GM13977 (cell line): ENCODE measurements around the gene UCP1.

Experiments used
- DNase-seq: peaks from one replicate; pipeline ENCODE4 v3.0.0; 2012; ENCODE audit warnings: low spot score
- in situ Hi-C: fragments of 300-500 bp; cut with MboI; formaldehyde crosslinking; loops from one replicate; pipeline ENCODE4 v1.12.0; 2022; ENCODE audit warnings: low sequenced_read_pairs, low pct_unique_long_range_greater_than_20kb, mixed read lengths, inconsistent platforms; ENCODE audit not compliant: unreplicated experiment
- TF ChIP-seq, protein P1 (sequence below): IDR thresholded peaks from 2 replicates; pipeline ENCODE4 v1.5.1; 2012; ENCODE audit warnings: mild to moderate bottlenecking, control low read depth; ENCODE audit not compliant: insufficient read depth; ENCODE audit errors: extremely low read depth, missing control alignments

UCP1 gene, protein sequence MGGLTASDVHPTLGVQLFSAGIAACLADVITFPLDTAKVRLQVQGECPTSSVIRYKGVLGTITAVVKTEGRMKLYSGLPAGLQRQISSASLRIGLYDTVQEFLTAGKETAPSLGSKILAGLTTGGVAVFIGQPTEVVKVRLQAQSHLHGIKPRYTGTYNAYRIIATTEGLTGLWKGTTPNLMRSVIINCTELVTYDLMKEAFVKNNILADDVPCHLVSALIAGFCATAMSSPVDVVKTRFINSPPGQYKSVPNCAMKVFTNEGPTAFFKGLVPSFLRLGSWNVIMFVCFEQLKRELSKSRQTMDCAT

DNA sequence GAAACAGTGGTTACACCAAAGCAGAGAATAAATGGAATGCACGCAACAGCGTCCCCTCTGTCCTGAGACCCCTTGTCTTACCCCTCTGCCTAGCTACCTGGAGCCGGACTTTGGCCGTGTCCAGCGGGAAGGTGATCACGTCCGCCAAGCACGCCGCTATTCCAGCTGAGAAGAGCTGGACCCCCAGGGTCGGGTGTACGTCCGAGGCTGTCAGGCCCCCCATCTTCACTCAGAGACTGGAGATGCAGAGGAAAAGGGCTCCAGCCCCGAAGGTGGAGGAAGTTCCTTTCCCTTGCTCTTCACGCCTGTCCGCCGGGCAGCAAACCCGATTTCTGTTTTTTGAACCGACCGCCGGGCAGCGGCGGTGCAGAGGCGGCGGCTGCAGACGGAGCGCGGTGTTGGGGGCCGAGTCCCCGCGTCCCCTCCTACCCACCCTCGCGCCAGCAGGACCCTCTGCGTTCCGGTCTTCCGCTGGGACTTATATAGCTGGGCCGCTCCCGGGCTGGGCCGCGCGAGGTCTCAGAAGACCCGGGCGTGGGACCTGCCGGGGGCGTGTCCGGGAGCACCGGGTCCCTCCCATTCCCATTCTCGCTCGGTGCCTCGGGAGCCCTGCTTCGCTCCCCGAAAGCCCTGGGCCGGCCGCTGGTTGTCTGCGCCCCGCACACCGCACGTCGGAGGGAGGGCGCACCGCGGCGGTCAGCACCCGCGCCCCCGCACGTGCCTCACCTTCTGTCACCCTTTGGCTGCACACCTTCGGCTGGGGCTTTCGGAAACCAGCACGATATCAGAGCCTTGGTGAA lies at the start of gene UCP1:
Gene UCP1 (minus strand): TSS at position 455 of the 800 bp plus-strand sequence. CDS start 232 bp downstream, at position 223.
- in situ Hi-C loops, result no loop called here
- TF ChIP-seq, protein P1, sequence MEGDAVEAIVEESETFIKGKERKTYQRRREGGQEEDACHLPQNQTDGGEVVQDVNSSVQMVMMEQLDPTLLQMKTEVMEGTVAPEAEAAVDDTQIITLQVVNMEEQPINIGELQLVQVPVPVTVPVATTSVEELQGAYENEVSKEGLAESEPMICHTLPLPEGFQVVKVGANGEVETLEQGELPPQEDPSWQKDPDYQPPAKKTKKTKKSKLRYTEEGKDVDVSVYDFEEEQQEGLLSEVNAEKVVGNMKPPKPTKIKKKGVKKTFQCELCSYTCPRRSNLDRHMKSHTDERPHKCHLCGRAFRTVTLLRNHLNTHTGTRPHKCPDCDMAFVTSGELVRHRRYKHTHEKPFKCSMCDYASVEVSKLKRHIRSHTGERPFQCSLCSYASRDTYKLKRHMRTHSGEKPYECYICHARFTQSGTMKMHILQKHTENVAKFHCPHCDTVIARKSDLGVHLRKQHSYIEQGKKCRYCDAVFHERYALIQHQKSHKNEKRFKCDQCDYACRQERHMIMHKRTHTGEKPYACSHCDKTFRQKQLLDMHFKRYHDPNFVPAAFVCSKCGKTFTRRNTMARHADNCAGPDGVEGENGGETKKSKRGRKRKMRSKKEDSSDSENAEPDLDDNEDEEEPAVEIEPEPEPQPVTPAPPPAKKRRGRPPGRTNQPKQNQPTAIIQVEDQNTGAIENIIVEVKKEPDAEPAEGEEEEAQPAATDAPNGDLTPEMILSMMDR, result no peak
- no peak for DNase-seq

DNA sequence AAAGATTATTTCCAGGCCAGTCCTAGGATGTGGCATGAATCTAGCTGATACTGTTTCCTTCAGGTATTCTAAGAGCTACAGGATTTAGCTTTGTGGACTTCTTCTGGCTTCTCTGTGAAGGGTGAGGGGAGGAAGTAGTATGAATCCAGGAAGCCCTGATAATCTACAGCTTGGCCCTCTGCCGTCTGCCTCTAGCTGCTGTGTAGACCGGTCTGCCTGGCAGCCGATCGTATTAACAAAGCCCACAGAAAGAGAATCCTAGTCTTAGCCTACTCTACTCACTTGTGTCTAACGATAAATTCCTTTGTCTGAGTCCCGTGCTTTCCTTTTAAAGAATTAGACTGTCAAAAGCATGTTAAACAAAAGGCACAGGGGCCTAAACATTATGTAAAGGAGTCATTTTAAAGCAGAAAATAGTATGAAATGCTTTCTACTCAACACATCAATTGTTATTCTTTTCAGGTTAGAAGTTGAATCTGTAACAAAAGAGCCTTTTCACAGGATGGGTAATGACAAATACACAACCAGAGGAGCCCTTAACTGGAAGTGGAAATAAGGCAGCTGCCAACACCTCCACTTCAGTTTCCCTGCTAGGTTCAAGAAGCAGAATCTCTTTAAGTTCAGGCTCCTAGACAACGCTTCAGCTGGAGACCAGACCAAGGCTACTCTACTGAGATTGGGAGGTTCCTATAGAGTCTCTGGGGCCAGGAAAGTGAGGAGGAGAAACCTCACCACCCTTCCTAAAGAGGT lies 48.9 kb upstream of the UCP1 start:
- DNase-seq, result no peak
- TF ChIP-seq, protein P1, result no peak
- in situ Hi-C loops, result loop anchor here (25.0 kb wide), 2 partner anchors 220 to 255 kb away; partner anchors contain the start of gene SCOC

DNA sequence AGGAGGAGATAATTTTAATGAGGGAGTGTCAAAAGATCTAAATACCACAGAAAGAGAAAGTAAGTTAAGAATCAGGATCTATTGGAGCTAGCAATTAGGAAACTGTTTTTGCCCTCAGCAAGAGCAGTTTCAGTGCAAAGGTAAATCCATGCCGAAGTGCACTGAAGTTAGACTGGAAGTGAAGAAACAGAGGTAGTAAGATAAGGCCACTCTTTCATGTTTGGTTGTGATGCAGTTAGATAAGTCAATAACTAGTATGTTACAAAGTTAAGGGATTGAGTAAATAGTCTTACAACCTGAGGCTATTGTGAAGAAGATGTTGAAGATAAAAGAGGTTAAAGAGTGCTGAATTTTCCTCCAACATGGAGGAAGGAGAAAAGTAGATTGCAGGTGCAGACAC lies 46.7 kb upstream of the UCP1 start:
- DNase-seq, result no peak
- TF ChIP-seq, protein P1, result no peak
- in situ Hi-C loops, result loop anchor here (25.0 kb wide), 2 partner anchors 222 to 253 kb away; partner anchors contain the start of gene SCOC

DNA sequence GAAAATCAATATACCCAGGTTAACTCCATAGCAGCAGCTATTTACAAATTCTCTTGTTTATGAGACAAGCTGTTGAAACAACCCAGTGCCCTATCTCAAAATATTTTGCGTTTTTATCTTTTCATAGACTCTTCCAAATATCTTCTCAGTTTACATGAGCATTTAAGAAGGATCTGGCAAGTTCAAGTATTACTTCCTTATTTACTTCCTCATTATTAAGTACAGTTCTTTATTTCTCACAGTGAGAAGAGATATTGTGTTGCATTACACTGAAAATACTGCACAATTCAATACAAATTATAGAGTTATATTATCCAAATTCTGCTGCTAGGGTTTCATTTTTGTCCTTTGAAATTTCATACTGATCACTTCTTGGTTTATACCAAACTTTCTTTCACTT lies 43.6 kb upstream of the UCP1 start:
- in situ Hi-C loops, result loop anchor here (25.0 kb wide), 2 partner anchors 225 to 250 kb away; partner anchors contain the start of gene SCOC

DNA sequence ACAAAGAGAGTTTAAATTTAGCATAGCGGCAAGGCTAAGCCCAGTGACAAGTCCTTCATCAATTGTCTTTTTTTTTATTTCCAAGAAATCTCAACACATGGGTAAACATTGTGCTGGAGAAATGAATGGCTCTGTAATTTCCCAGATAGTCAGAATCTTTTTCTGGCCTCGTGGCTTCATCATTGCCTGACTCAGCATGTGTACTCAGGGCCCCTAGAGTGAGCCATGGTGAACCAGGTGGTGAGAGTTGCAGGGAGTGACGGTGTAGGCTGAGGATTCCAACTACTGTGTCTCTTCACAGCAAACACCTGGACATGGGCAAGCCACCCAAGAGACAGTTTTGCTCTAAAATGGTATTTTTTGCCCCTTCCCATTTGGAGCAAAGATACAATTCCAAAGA lies 43.1 kb upstream of the UCP1 start:
- TF ChIP-seq, protein P1, result no peak
- DNase-seq, result no peak
- in situ Hi-C loops, result loop anchor here (25.0 kb wide), 2 partner anchors 225 to 250 kb away; partner anchors contain the start of gene SCOC

More for the DNA sequence above, 43.6 kb upstream of the UCP1 start:
- TF ChIP-seq, protein P1, result no peak
- DNase-seq, result no peak
